T1000 (cell line): Measurements from ENCODE around the gene DLD.
"Not testable (repeated sequence)": the region's sequence is repeated elsewhere in the genome, so short reads cannot be mapped to it uniquely, and the experiment has no call there.

Experiments
- DNase-seq: peaks from one replicate; lab custom pipeline; 2025; ENCODE audit warnings: mixed read lengths; lab: John Stamatoyannopoulos, UW

DLD gene

GRCh38 chr7:107945332-107945731 is 54.3 kb downstream of the DLD start:
- no peak for DNase-seq

GRCh38 chr7:107946451-107946850 is 55.5 kb downstream of the DLD start:
- DNase-seq, result no peak

GRCh38 chr7:107946881-107947280 is 55.9 kb downstream of the DLD start:
- DNase-seq, result no peak

- DNase-seq, result peak; percentile 18
These were observed 57.9 kb downstream of the DLD start for GRCh38 chr7:107948645-107949442.

- DNase-seq, result no peak
These were observed 58.5 kb downstream of the DLD start for GRCh38 chr7:107949443-107949935.

- DNase-seq, result no peak
These were observed 60.3 kb downstream of the DLD start for GRCh38 chr7:107951172-107951787.

GRCh38 chr7:107951896-107952295 is 60.9 kb downstream of the DLD start:
- no peak for DNase-seq

GRCh38 chr7:107953265-107953923 is 62.4 kb downstream of the DLD start:
- no peak for DNase-seq

GRCh38 chr7:107953924-107954303 is 62.9 kb downstream of the DLD start:
- DNase-seq, result no peak

- no peak for DNase-seq
These were observed 64.4 kb downstream of the DLD start for GRCh38 chr7:107955394-107955793.

- DNase-seq, result not testable (repeated sequence)
These were observed 66.0 kb downstream of the DLD start for GRCh38 chr7:107956950-107957349.

GRCh38 chr7:107957436-107957835 is 66.5 kb downstream of the DLD start:
- DNase-seq, result no peak

- no peak for DNase-seq
These were observed 68.0 kb downstream of the DLD start for GRCh38 chr7:107958764-107959526.

- DNase-seq, result no peak
These were observed 68.5 kb downstream of the DLD start for GRCh38 chr7:107959527-107959898.

GRCh38 chr7:107960272-107960671 is 69.3 kb downstream of the DLD start:
- DNase-seq, result no peak

GRCh38 chr7:107961405-107961804 is 70.4 kb downstream of the DLD start:
- no peak for DNase-seq

GRCh38 chr7:107962817-107963216 is 71.8 kb downstream of the DLD start:
- no peak for DNase-seq

GRCh38 chr7:107964510-107964909 is 73.5 kb downstream of the DLD start:
- DNase-seq, result no peak

GRCh38 chr7:107966711-107967110 is 75.7 kb downstream of the DLD start:
- DNase-seq, result no peak

- DNase-seq, result no peak
These were observed 76.4 kb downstream of the DLD start for GRCh38 chr7:107967420-107967819.

GRCh38 chr7:107968449-107968848 is 77.5 kb downstream of the DLD start:
- DNase-seq, result no peak

- DNase-seq, result no peak
These were observed 78.9 kb downstream of the DLD start for GRCh38 chr7:107969856-107970255.
